Spleen (tissue), 11 donors: ENCODE data around the gene LRP1B. TPM values are rescaled to one million over a fixed set of nuclear protein-coding genes. Genes with fewer than 3 reads are reported as not detected.

Source experiments
- DNase-seq: peaks from one replicate; pipeline ENCODE4 v3.0.0-alpha.2; 2020
- H3K27ac ChIP-seq, 8 donors: fragments of 200-600 bp; sonication (generic) in 7 of 8; 1 replicate in 4 of 8; 2 replicates in 4 of 8; pipeline versions ENCODE4 v1.5.0 to v1.8.0; 2016 to 2021; ENCODE audit warnings: inconsistent platforms in 4 of 8, mild to moderate bottlenecking in 4 of 8, moderate library complexity in 1 of 8
- H3K27me3 ChIP-seq, 7 donors: fragments of 200-600 bp; sonication (generic) in 6 of 7; replicated peaks in 1 of 7; 1 replicate in 4 of 7; 2 replicates in 3 of 7; pipeline versions ENCODE4 v1.5.0 to v1.8.0; 2016 to 2021; ENCODE audit warnings: inconsistent platforms in 3 of 7, mild to moderate bottlenecking in 1 of 7
- H3K36me3 ChIP-seq, 6 donors: fragments of 200-600 bp; sonication (generic) in 5 of 6; 1 replicate in 4 of 6; 2 replicates in 2 of 6; pipeline versions ENCODE4 v1.5.0 to v1.8.0; 2016 to 2021; ENCODE audit warnings: inconsistent platforms in 2 of 6
- H3K4me1 ChIP-seq, 6 donors: fragments of 200-600 bp; sonication (generic) in 5 of 6; 1 replicate in 3 of 6; 2 replicates in 3 of 6; pipeline versions ENCODE4 v1.5.0 to v1.8.0; 2016 to 2021; ENCODE audit warnings: inconsistent platforms in 3 of 6
- H3K4me3 ChIP-seq, 8 donors: fragments of 200-600 bp; sonication (generic) in 7 of 8; 1 replicate in 4 of 8; 2 replicates in 4 of 8; pipeline versions ENCODE4 v1.5.0 to v1.8.0; 2016 to 2021; ENCODE audit warnings: inconsistent platforms in 4 of 8, mild to moderate bottlenecking in 4 of 8, moderate library complexity in 2 of 8
- H3K9me3 ChIP-seq, 8 donors: fragments of 200-600 bp; sonication (generic) in 7 of 8; 1 replicate in 4 of 8; 2 replicates in 4 of 8; pipeline versions ENCODE4 v1.5.0 to v1.8.0; 2016 to 2021; ENCODE audit warnings: inconsistent platforms in 4 of 8
- CTCF ChIP-seq, 11 experiments: fragments of 200-600 bp in 7 of 11; fragments of 450-650 bp in 4 of 11; sonication (generic) in 4 of 11; IDR thresholded peaks in 8 of 11; conservative IDR thresholded peaks in 3 of 11; 1 replicate in 7 of 11; 2 replicates in 4 of 11; pipeline versions ENCODE4 v1.4.0 to v1.8.0; 2016 to 2021; ENCODE audit warnings: antibody characterized with exemption in 11 of 11, inconsistent platforms in 4 of 11, mild to moderate bottlenecking in 1 of 11
- POLR2A ChIP-seq, 3 donors: fragments of 450-650 bp; IDR thresholded peaks; one replicate each; pipeline ENCODE4 v1.5.1; 2017; ENCODE audit warnings: antibody characterized with exemption in 3 of 3, mild to moderate bottlenecking in 1 of 3
- POLR2AphosphoS5 ChIP-seq, 3 donors: sonication (generic); formaldehyde crosslinking; IDR thresholded peaks; one replicate each; pipeline ENCODE4 v1.5.1; 2017; ENCODE audit warnings: antibody characterized with exemption in 3 of 3
- WGBS, 5 donors: extraction: QIAGEN DNeasy Blood & Tissue Kit in 3 of 5; methylation state at CpG; one replicate each; pipeline versions ENCODE4 v1.1.5 to v1.1.7; 2013 to 2018; 5-methylcytosine and 5-hydroxymethylcytosine counted together
- intact Hi-C: fragments of 100-400 bp; cut with DNase I; formaldehyde crosslinking; loops from one replicate; pipeline ENCODE4 v1.15.0; 2023; ENCODE audit warnings: low total_unique reads
- polyA plus RNA-seq, 3 donors: library from polyadenylated mRNA; stranded (reverse); fragments of 200-250 nt; gene quantifications; one replicate each; pipeline ENCODE4 v1.2.1, GENCODE V29; 2013
- total RNA-seq, 7 donors: library from RNA; depleted of rRNA in 3 of 7; stranded (reverse); fragments of >200 nt in 3 of 7; fragmentation: NEBNext Ultra II Directional in 4 of 7; extraction: Animal tissue kit (Norgen Biotek cat#: 25700) in 4 of 7; gene quantifications; one replicate each; pipeline versions ENCODE4 v1.1.0 to v1.2.1, GENCODE V29; 2016 to 2021
- donor health status: healthy with polysubstance abuse.
- donor health status: DM: no; HTN: no; CAD: no; lungs with moderate emphysema.
- donor health status: DM: no; HTN: no; CAD: no.
- donor health status: Bipolar disorder and iron deficiency.
- donor health status: healthy.
- donor health status: DM: no; HTN: no; CAD: no.
- donor health status: DM: yes; HTN: yes; CAD: no.

LRP1B gene
- total and polyA plus RNA-seq, 10 donors, result 0.02 to 0.85 (median 0.08) TPM; not detected in 2

- Histone ChIP-seq H3K36me3 (no peaks in the 10 kb centered on the region), H3K9me3 (no peaks in the 10 kb centered on the region), H3K4me3 (no peak overlapping the region), H3K4me1 (peaks cover 3 to 21% (median 19%) of the 10 kb centered on the region in 6 donors), H3K27ac (no peak overlapping the region), H3K27me3 (peaks cover 0 to 37% (median 18%) of the 10 kb centered on the region in 7 donors)
- 89 to 97% (median 91%) methylated on average over 5 of the region's 5 CpGs for WGBS, 5 donors
- no peak for DNase-seq
- TF ChIP-seq POLR2A (IDR thresholded peaks at IDR 0.05) (no peak), CTCF (IDR thresholded peaks at IDR 0.05 in 8 of 11, conservative IDR thresholded peaks at IDR 0.05 in 3 of 11) (no peak), POLR2AphosphoS5 (IDR thresholded peaks at IDR 0.05) (no peak)
- intact Hi-C loops, result no loop called here
Measured at GRCh38 chr2:142128105-142128504, 2.7 kb downstream of the LRP1B start.

- Histone ChIP-seq H3K9me3 (no peaks in the 10 kb centered on the region), H3K4me3 (no peak overlapping the region), H3K27ac (no peak overlapping the region), H3K27me3 (peaks cover 0 to 35% (median 17%) of the 10 kb centered on the region in 7 donors), H3K4me1 (peaks cover 3 to 21% (median 19%) of the 10 kb centered on the region in 6 donors), H3K36me3 (no peaks in the 10 kb centered on the region)
- intact Hi-C loops, result no loop called here
- TF ChIP-seq POLR2AphosphoS5 (IDR thresholded peaks at IDR 0.05), result no peak
- TF ChIP-seq CTCF (IDR thresholded peaks at IDR 0.05 in 8 of 11, conservative IDR thresholded peaks at IDR 0.05 in 3 of 11), result no peak
- no peak for TF ChIP-seq POLR2A (IDR thresholded peaks at IDR 0.05)
- no peak for DNase-seq
Measured at GRCh38 chr2:142127248-142127647, 3.6 kb downstream of the LRP1B start.

- intact Hi-C loops, result no loop called here
- Histone ChIP-seq H3K4me3 (no peak overlapping the region), H3K4me1 (peaks cover 0 to 1% (median 0%) of the 10 kb centered on the region in 6 donors), H3K9me3 (no peaks in the 10 kb centered on the region), H3K27ac (no peak overlapping the region), H3K36me3 (no peaks in the 10 kb centered on the region), H3K27me3 (peaks cover 0 to 9% (median 1%) of the 10 kb centered on the region in 7 donors)
- TF ChIP-seq POLR2AphosphoS5 (IDR thresholded peaks at IDR 0.05) (no peak), CTCF (IDR thresholded peaks at IDR 0.05 in 8 of 11, conservative IDR thresholded peaks at IDR 0.05 in 3 of 11) (no peak), POLR2A (IDR thresholded peaks at IDR 0.05) (no peak)
- DNase-seq, result no peak
Measured at GRCh38 chr2:142124706-142125105, 6.1 kb downstream of the LRP1B start.

GRCh38 chr2:142119347-142119746 lies 11.5 kb downstream of the LRP1B start:
- Histone ChIP-seq H3K4me3 (no peak overlapping the region), H3K36me3 (no peaks in the 10 kb centered on the region), H3K27me3 (no peaks in the 10 kb centered on the region), H3K4me1 (no peaks in the 10 kb centered on the region), H3K9me3 (no peaks in the 10 kb centered on the region), H3K27ac (no peak overlapping the region)
- no peak for TF ChIP-seq POLR2AphosphoS5 (IDR thresholded peaks at IDR 0.05)
- TF ChIP-seq POLR2A (IDR thresholded peaks at IDR 0.05), result no peak
- no peak for TF ChIP-seq CTCF (IDR thresholded peaks at IDR 0.05 in 8 of 11, conservative IDR thresholded peaks at IDR 0.05 in 3 of 11)
- no peak for DNase-seq
- intact Hi-C loops, result no loop called here
